ENCODE data around the gene CD1D.
"Not testable (repeated sequence)": the region's sequence is repeated elsewhere in the genome, so short reads cannot be mapped to it uniquely, and the experiment has no call there.

The CD1D gene
- total RNA-seq: 0 reads per million in 2 donors

DNA sequence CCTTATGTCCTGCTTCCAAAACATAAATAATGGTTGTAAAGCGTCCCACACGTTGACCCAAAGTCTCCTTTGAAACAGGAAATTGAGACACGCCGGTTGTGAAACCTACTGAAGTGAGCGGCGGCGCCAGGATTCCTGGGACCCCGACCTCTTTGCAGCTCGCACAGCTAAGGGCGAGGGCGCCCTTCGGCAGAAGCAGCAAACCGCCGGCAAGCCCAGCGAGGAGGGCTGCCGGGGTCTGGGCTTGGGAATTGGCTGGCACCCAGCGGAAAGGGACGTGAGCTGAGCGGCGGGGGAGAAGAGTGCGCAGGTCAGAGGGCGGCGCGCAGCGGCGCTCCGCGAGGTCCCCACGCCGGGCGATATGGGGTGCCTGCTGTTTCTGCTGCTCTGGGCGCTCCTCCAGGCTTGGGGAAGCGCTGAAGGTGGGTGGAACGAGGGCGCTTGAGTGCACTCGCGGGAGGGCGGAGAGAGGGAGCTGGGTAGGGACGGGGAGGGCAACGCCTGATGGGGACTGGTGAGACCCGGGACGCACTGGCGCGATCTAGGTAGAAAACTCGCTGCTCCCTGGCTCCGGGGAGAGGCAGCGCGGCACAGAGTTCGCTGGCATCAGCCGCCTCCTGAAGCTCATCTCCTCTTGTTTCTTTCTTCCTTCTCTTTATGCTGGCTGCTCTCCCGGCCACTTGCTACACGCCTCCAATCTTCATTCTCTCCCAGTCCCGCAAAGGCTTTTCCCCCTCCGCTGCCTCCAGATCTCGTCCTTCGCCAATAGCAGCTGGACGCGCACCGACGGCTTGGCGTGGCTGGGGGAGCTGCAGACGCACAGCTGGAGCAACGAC, at the start of gene CD1D:
Gene CD1D, plus strand, starts transcription at position 155 of the 836 bp plus-strand sequence. Its CDS starts 207 bp downstream, at position 362.
- no peak for DNase-seq

DNA sequence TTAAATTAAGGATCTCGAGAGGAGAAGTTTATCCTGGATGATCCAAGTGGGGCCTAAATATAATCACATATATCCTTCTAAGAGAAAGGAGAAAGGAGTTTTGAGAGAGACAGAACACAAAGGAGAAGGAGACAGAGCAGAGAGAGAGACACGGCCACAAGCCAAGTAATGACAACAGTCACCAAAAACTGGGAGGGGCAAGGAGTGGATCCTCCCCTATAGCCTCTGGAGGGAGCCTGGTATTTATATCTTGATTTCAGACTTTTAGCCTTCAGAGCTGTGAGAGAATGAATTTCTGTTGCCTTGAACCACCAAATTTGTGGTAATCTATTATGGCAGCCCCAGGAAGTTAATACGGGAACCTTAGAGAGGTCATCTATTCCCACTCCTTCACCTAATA, 49.5 kb upstream of the CD1D start:
- no peak for DNase-seq

DNA sequence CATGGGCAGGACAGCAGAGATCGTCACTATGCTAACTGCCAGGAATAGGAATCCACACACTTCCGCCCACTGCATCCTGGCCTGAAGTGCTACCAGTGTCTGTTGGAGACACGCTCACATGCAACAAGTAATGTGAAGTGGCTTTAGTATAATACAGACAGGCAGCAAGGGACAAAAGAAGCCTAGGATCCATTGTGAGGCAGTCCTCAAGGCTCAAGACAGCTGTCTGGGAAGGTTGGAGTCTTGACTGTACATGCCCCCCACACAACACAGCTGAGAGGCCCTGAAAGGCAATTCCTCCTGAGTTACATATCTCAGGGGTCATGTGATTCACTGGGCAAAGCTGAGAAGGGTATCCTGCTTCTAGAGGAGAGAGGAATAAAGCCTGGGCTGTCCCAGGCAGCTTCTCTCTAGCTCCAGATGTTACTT, 39.9 kb upstream of the CD1D start:
- DNase-seq: no peak

DNA sequence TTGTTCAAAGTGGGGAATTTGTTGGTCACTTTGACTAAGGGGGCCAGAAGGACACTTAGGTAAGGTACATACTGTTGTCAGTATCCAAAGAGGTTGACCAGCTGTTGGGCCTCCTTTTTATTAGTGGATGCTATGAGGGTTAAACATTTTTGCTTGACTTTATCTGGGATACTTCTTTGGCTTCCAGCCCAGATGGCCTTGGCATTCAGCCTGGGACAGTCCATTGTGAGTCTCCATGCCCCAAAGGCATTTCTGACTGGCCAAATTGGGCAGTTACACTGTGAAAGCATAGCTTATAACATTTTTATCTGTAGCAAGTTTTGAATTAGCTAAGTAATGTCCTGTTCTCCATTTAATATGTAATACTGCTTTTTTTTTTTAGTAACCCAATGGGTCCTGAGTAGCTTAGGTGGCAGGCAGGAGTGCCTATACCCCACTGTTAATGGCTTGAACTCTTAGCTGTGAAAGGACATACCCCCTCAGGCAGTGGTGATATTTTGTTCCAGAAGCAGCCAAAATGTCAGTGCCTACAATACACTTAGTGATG, 35.4 kb upstream of the CD1D start:
- DNase-seq: no peak

DNA sequence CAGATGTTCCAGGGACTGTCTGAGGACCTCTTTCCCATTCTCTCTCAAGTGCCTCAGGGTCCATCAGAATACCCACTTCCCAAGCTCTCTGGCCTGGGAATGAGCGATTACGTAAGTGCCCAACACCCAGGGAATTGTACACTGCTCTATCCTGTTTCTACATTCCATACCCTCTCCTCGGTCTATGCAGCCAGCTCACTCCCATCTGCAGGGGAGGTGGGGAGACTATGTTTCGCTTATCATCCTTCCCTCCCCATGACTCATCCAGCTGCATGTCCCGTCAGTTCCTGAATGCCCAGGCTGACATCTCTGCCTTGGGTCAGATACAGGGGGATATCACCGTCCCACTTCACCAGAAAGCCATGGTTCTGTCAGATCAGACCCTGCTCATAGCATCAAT, 34.5 kb upstream of the CD1D start:
- no peak for DNase-seq

GRCh38 chr1:158146739-158147138, 34.0 kb upstream of the CD1D start:
- DNase-seq: no peak

- DNase-seq: no peak
Measured at GRCh38 chr1:158147401-158147800, 33.3 kb upstream of the CD1D start.

DNA sequence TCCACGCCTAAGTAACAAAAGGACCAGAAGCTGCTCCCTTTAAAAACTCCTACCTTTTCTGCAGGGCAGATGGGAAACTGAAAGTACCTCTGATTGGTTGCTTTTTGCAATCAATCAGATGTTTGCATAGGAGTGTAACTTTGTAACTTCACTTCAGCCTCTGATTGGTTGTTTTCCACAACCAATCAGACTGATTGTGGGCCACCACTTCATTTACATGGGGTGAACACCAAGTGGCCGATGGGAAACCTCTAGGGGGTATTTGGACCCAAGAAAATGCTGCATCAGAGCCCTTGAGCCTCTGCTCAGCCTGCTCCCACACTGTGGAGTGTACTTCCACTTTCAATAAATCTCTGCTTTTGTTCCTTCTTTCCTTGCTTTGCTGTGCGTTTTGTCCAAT, 32.8 kb upstream of the CD1D start:
- no peak for DNase-seq

DNA sequence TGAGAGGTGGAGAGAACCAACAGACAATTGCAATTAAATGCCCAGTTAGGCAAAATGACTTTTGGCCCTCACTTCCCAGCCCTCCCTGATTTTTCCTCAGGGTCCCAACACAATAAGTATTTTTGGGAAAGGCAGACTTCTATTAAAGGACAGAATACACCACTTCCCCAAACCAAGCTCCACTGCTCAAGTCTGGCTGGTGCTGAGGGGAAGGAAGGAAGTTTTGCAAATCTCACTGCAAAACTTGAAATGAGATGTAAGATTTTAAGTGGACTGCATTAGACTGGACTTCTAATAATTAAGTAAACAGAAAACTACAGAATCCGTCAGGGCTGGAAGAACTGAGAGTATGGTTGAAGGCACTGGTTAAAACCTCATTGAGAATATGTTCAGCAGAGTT, 32.2 kb upstream of the CD1D start:
- DNase-seq: no peak

- no peak for DNase-seq
Measured at GRCh38 chr1:158149175-158149574, 31.5 kb upstream of the CD1D start.

DNA sequence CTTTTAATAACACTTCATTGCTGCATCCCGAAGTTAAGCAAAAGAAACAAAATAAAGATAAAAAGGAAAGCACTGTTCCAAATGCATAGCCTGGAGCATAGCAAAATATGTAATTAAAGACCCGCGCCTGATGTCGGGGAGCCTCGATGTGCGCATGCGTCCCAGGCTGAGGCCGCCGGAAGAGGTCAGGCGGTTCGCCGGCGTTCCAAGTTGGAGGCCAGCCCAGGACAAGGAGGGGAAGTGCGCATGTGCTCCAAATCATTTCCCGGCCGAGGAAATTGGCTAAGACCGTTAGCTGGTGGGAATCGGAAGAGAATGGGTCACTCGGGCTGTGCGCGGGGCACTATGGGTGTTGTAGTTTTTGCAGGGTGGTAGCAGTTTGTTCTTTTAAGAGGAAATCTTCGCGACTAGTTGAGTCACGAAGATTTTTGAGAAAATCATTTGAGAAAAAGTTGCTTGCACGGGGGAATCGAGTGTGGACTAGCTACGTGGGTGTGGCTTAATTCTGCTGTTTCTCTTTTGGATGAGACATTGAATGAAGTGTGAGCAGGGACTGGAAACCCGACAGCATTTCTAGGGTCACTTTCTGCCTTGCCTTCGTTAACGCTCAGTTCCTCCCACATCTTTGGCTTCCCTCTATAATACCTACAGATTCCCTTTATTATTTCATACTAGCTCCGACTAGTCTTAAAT, 31.0 kb upstream of the CD1D start:
- DNase-seq: peak; percentile 46

GRCh38 chr1:158150523-158150922, 30.2 kb upstream of the CD1D start:
- no peak for DNase-seq

DNA sequence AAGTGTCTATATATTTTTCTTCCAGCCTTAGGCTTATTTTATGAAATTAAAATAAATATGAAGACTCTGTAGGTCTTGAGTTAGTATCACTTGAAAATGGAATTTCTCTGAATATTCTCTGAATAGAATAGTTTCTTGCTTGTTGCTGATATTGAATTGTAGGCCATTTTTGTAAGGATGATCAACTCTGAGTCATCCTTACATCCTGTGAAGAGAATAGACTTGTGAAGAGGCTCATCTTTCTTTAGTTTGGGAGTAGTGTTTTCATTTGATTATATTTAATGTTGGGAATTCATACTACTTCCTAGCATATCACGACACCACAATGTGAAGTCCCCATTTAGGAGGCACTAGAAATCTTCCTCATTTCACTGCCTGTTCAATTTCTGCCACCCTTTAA, 27.5 kb upstream of the CD1D start:
- DNase-seq: no peak

DNA sequence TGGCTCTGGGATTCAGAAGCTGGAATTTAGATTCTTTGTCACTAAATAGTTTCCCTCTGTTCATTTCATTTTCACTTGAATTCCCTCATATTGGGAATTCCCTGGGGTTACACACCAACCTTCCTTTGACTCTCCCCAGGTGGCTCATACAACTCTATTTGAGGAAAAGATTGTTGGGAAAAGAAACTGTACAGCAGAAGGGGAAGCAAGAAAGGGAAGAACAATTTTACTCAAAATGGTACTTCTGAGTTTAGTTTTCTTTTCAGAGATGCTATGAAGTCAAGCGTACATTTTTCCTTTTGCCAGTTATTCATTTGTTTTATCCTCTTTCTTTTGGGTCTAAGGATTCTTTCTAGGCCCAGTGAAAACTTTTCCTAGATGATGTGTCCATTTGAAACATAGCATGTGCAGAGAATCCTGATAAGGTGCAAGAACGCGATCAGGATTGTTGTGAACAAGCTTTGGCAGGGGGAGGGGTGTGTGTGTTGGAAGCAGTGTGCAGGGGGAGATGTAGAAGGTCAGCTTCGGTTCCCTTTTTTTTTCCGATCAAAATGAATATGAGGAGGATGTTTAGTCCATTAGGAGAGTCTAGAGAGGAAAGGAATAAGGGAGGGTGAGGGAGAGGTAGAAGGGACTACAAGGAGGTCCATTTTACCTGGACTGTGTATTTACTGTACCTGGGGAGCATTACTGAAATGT, 26.8 kb upstream of the CD1D start:
- no peak for DNase-seq

DNA sequence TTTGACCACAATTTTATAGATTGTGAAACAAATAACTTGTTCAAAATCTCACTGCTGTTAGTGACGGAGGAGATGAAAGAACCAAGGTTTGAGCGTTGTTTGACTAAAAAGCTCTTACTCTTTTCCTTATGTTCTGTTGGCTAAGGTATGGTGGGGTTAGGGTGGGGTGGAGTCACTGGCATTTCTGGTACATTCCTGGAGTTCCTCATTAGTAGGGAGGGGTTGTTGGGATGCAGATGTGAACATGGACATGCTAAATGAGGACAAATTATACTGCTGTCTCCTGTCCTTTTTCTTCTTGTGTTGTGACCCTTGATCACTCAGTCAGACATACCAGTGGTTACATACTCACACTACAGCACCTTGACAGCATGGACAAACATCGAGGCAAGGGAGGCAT, 26.2 kb upstream of the CD1D start:
- DNase-seq: no peak

- DNase-seq: no peak
Measured at GRCh38 chr1:158155673-158156072, 25.0 kb upstream of the CD1D start.

- DNase-seq: no peak
Measured at GRCh38 chr1:158159597-158159996, 21.1 kb upstream of the CD1D start.

DNA sequence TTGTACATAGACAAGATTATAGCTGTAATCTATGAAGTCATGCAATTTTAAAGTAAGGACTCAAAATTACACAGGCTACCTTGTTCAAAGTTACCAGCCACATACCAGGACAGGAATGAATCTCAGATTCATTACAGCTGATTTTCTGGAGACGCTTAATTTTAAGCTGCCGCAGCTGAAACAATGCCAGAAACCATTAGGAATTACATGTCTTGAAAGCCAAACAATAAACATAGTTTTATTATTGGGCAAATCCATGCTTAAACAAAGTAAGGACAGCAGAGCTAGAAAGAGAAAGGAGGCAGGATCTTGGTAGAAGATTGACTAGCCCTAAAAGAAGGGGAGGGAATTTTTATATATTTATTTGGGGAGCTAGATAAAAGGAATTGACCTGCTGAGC, 19.2 kb upstream of the CD1D start:
- DNase-seq: no peak

DNA sequence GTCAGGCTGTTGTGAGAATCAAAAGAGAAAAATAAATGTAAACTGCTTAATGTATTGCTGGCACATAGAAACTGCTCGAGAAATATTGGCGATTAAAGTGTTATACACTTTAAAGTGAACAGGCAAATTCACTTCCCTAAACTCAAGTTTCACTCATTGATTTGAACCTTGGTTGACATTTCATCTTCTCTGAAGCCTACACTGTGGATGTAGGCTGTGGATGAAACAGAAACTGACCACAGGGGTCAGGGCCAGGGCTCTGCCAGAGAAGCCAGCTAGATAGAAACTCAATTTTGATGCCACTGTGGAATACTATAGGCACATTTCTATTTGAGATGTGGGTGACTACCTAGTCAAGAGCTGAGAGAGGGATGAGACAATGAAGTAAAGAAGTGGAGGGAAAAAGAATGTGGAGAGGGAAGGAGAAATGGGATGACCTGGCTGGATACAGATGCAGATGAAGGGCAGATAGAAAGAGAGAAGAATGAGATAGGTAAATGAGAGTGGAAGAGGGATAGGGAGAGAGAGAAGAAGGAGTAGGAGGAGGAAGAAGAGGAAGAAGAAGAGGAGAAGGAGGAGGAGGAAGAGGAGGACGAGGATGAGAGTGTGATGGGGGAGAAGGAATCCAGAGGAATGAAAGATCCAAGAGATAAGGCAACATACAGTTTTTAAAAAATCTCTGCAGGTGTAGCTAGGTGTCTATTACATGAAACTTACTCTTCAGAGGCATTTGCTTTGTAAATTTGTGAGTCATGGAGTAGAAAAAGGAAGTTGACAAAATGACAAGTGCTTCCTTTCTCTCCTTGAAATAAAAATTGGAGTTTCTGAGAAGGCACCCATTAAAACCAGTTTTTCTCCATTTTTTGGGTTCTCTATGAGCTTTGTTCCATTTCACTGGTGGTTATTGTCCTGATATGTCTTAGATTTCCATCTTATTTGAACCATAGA, 17.4 kb upstream of the CD1D start:
- DNase-seq: no peak

DNA sequence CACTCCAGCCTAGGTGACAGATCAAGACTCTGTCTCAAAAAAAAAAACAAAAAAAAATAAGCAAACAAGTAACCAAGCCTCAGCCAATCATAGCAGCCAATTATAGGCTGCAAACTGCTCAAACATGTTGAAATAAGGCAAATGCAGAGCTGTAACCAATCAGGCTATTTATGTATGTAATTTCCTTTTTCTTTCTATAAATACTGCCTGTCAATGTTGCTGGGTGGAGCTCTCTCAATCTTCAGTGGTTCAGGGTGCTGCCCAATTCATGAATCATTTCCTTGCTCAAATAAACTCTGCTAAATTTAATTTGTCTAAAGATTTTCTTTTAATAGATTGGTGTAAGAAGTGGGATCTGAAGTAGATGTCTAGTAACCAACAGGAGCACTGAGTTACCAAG, 11.6 kb upstream of the CD1D start:
- DNase-seq: no peak

- DNase-seq: not testable (repeated sequence)
Measured at GRCh38 chr1:158175915-158176314, 4.8 kb upstream of the CD1D start.

- DNase-seq: no peak
Measured at GRCh38 chr1:158176399-158176798, 4.3 kb upstream of the CD1D start.
